ENCODE measurements around the gene HDAC4.

GRCh38 chr2:239379641-239380170 lies 21.1 kb downstream of the HDAC4 start:
- TF ChIP-seq, protein P1, sequence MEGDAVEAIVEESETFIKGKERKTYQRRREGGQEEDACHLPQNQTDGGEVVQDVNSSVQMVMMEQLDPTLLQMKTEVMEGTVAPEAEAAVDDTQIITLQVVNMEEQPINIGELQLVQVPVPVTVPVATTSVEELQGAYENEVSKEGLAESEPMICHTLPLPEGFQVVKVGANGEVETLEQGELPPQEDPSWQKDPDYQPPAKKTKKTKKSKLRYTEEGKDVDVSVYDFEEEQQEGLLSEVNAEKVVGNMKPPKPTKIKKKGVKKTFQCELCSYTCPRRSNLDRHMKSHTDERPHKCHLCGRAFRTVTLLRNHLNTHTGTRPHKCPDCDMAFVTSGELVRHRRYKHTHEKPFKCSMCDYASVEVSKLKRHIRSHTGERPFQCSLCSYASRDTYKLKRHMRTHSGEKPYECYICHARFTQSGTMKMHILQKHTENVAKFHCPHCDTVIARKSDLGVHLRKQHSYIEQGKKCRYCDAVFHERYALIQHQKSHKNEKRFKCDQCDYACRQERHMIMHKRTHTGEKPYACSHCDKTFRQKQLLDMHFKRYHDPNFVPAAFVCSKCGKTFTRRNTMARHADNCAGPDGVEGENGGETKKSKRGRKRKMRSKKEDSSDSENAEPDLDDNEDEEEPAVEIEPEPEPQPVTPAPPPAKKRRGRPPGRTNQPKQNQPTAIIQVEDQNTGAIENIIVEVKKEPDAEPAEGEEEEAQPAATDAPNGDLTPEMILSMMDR (IDR thresholded peaks at IDR 0.05) = no peak
- no peak for TF ChIP-seq POLR2AphosphoS5 (IDR thresholded peaks at IDR 0.05; ENCODE audit: low read depth, low read length)
- TF ChIP-seq, protein P2, sequence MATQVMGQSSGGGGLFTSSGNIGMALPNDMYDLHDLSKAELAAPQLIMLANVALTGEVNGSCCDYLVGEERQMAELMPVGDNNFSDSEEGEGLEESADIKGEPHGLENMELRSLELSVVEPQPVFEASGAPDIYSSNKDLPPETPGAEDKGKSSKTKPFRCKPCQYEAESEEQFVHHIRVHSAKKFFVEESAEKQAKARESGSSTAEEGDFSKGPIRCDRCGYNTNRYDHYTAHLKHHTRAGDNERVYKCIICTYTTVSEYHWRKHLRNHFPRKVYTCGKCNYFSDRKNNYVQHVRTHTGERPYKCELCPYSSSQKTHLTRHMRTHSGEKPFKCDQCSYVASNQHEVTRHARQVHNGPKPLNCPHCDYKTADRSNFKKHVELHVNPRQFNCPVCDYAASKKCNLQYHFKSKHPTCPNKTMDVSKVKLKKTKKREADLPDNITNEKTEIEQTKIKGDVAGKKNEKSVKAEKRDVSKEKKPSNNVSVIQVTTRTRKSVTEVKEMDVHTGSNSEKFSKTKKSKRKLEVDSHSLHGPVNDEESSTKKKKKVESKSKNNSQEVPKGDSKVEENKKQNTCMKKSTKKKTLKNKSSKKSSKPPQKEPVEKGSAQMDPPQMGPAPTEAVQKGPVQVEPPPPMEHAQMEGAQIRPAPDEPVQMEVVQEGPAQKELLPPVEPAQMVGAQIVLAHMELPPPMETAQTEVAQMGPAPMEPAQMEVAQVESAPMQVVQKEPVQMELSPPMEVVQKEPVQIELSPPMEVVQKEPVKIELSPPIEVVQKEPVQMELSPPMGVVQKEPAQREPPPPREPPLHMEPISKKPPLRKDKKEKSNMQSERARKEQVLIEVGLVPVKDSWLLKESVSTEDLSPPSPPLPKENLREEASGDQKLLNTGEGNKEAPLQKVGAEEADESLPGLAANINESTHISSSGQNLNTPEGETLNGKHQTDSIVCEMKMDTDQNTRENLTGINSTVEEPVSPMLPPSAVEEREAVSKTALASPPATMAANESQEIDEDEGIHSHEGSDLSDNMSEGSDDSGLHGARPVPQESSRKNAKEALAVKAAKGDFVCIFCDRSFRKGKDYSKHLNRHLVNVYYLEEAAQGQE (IDR thresholded peaks at IDR 0.05; ENCODE audit: insufficient read depth in 1 of 2, low read depth in 2 of 2, low read length in 1 of 2) = no peak
- TF ChIP-seq SIN3A (IDR thresholded peaks at IDR 0.05; ENCODE audit: borderline replicate concordance, insufficient read depth, low read depth, low read length) = no peak
